ENCODE measurements around the gene RABEPK. TPM values are rescaled to one million over a fixed set of nuclear protein-coding genes. Genes with fewer than 3 reads are reported as not detected.
"Not testable (repeated sequence)": the region's sequence is repeated elsewhere in the genome, so short reads cannot be mapped to it uniquely, and the experiment has no call there.

The RABEPK gene
- total and polyA plus RNA-seq, 2 experiments from 2014 or later = 8.7 to 27.2 TPM

DNA sequence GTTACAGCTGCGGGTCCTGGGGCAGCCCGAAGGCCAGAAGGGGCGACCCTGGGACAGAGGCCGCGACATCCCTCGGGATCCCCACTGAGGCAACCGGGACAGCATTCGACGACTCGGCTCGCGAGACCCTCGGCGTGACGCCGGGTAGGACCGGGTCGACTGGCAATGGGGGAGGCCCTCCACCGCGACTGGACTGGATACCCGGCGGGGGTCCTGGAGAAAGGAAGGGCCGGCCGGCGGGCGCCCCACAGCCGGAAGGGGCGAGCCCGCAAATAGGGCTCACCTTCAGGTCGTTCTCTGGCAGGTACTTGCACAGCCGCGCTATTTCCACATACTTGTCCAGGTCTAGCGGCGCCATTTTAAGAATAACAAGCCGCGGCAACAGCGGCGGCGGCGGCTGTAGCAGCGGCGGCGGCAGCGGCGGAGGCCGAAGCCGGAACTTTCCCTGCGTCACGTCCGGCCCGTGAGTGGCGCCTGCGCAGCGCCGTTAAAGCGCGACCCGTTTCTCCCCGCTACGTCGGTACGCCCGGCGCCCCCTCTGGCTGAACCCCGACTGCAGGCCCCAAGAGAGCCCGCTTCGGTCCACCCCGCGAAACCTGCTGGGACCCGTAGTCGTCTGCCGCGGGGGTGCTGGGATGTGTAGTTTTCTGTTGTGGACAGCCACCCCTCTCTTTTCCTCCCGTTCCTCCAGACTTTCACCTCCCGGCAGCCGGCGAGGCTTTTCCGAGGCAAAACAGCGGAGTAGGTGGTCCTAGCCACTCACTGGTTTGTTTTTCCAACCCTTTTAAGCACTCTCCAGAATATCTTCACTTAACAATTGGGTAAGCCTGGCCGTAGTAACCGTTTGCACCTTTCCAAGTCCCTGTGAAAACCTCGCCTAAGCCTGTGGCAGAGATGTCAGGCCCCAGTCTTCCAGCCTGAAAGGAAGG lies 10.7 kb upstream of the RABEPK start, which contains the start of gene PPP6C:
Gene PPP6C (minus strand): TSS at position 443 of the 929 bp plus-strand sequence. CDS start 85 bp downstream, at position 358.
- Histone ChIP-seq H3K4me1 (ENCODE audit: low read depth) (no peaks in the 10 kb centered on the region), H3K27ac (peak within 1 kb of the TSS; percentile 98), H3K27me3 (no peaks in the 10 kb centered on the region), H3K36me3 (no peaks in the 10 kb centered on the region), H3K9me3 (ENCODE audit: low read depth) (no peaks in the 10 kb centered on the region), H3K4me3 (peak within 1 kb of the TSS; percentile 87)
- peak; percentile 98 for DNase-seq (ENCODE audit: low read depth in 1 of 2, low spot score in 1 of 2)
- TF ChIP-seq, protein P1, sequence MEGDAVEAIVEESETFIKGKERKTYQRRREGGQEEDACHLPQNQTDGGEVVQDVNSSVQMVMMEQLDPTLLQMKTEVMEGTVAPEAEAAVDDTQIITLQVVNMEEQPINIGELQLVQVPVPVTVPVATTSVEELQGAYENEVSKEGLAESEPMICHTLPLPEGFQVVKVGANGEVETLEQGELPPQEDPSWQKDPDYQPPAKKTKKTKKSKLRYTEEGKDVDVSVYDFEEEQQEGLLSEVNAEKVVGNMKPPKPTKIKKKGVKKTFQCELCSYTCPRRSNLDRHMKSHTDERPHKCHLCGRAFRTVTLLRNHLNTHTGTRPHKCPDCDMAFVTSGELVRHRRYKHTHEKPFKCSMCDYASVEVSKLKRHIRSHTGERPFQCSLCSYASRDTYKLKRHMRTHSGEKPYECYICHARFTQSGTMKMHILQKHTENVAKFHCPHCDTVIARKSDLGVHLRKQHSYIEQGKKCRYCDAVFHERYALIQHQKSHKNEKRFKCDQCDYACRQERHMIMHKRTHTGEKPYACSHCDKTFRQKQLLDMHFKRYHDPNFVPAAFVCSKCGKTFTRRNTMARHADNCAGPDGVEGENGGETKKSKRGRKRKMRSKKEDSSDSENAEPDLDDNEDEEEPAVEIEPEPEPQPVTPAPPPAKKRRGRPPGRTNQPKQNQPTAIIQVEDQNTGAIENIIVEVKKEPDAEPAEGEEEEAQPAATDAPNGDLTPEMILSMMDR (IDR thresholded peaks at IDR 0.05; ENCODE audit: low read depth, low read length) = peak; percentile 71

DNA sequence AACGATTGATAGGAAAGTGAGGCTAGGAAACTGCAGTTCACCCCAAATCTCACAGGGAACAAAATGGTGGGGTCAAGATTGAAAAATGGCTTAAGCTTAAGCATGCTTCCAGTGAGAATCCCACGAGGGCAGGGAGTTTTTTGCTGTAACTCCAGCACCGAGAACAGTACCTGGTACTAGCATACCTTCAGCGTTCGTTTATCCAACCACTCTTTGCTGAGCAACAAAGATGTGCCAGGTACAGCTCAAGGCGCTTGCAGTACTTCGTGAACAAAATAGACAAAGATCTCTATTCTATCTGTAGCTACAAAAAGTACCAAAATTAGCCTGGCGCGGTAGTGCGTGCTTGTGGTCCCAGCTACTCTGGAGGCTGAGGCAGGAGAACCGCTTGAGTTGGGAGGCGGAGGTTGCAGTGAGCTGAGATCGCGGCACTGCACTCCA lies 10.0 kb upstream of the RABEPK start:
- H3K9me3 ChIP-seq (ENCODE audit: low read depth) = no peaks in the 10 kb centered on the region
- TF ChIP-seq, protein P1 (IDR thresholded peaks at IDR 0.05; ENCODE audit: low read depth, low read length) = no peak
- DNase-seq (ENCODE audit: low read depth in 1 of 2, low spot score in 1 of 2) = peak; percentile 4 to 18

DNA sequence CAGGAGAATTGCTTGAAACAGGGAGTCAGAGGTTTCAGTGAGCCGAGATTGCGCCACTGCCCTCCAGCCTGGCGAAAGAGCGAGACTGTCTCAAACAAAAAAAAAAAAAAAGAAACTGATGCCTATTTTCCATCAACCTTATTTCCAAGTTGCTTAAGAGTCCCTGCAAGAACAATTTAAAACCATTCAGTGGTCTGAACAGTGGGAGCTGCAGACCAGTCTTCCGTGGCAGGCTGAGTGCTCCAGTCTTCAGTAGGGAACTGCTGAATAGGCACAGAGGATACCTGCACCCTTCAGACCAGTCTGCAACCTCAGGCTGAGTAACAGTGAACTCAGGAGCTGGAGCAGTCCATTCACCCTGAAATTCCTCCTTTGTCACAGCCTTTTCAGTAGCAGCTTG lies 5.9 kb upstream of the RABEPK start:
- H3K4me1 ChIP-seq (ENCODE audit: low read depth); H3K27me3 ChIP-seq; H3K36me3 ChIP-seq; DNase-seq (ENCODE audit: low read depth in 1 of 2, low spot score in 1 of 2); H3K27ac ChIP-seq; H3K4me3 ChIP-seq; H3K9me3 ChIP-seq (ENCODE audit: low read depth): not testable (repeated sequence)

More for the DNA sequence above, 10.0 kb upstream of the RABEPK start:
- H3K27ac ChIP-seq = peak overlapping the region; percentile 98
- H3K27me3 ChIP-seq = no peaks in the 10 kb centered on the region
- H3K4me3 ChIP-seq = peak overlapping the region; percentile 87
- H3K4me1 ChIP-seq (ENCODE audit: low read depth) = no peaks in the 10 kb centered on the region
- H3K36me3 ChIP-seq = no peaks in the 10 kb centered on the region

GRCh38 chr9:125195591-125195990 lies 4.8 kb upstream of the RABEPK start:
- not testable (repeated sequence) for DNase-seq (ENCODE audit: low read depth in 1 of 2, low spot score in 1 of 2); H3K27me3 ChIP-seq; H3K36me3 ChIP-seq; H3K9me3 ChIP-seq (ENCODE audit: low read depth); H3K27ac ChIP-seq; H3K4me1 ChIP-seq (ENCODE audit: low read depth); H3K4me3 ChIP-seq

- Histone ChIP-seq H3K27ac (no peak overlapping the region), H3K9me3 (ENCODE audit: low read depth) (no peaks in the 10 kb centered on the region), H3K36me3 (peaks cover 8% of the 10 kb centered on the region), H3K27me3 (no peaks in the 10 kb centered on the region), H3K4me3 (no peak overlapping the region), H3K4me1 (ENCODE audit: low read depth) (no peaks in the 10 kb centered on the region)
- no peak for DNase-seq (ENCODE audit: low read depth in 1 of 2, low spot score in 1 of 2)
- TF ChIP-seq, protein P1 (IDR thresholded peaks at IDR 0.05; ENCODE audit: low read depth, low read length) = no peak
Measured at GRCh38 chr9:125202846-125203618, 2.7 kb downstream of the RABEPK start.

- H3K27me3 ChIP-seq = no peaks in the 10 kb centered on the region
- no peaks in the 10 kb centered on the region for H3K4me1 ChIP-seq (ENCODE audit: low read depth)
- no peak for DNase-seq (ENCODE audit: low read depth in 1 of 2, low spot score in 1 of 2)
- TF ChIP-seq, protein P1 (IDR thresholded peaks at IDR 0.05; ENCODE audit: low read depth, low read length) = no peak
- H3K36me3 ChIP-seq = peaks cover 8% of the 10 kb centered on the region
- no peaks in the 10 kb centered on the region for H3K9me3 ChIP-seq (ENCODE audit: low read depth)
- H3K4me3 ChIP-seq = no peak overlapping the region
- H3K27ac ChIP-seq = no peak overlapping the region
Measured at GRCh38 chr9:125204477-125204876, 4.1 kb downstream of the RABEPK start.
